GM11168 (cell line): ENCODE measurements around the gene KRTAP5-11.
"Not testable (repeated sequence)": the region's sequence is repeated elsewhere in the genome, so short reads cannot be mapped to it uniquely, and the experiment has no call there.

Experiments
- in situ Hi-C: fragments of 300-500 bp; cut with MboI; formaldehyde crosslinking; loops from one replicate; pipeline ENCODE4 v1.12.0; 2022; ENCODE audit warnings: low sequenced_read_pairs; ENCODE audit not compliant: unreplicated experiment

Gene KRTAP5-11

GRCh38 chr11:71558996-71559395, 23.7 kb downstream of the KRTAP5-11 start:
- in situ Hi-C loops, result no loop called here

DNA sequence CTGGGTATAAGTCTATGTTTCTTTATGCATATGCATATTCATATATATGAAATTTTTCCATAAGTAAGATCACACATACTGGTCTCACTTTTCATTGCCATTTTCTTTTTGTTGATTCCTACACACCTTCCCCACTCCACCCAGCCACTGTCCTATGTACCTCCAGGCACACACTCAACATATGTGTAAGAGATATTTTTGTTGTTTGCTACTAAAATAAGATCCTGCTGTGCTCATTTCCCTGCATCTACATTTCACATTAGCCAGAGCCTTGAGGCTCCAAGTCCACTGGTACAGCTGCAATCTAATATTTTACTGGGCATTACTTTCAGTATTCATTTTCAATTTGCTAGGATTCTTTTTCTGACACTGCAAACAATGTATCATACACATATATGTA, 25.4 kb downstream of the KRTAP5-11 start:
- in situ Hi-C loops, result no loop called here

DNA sequence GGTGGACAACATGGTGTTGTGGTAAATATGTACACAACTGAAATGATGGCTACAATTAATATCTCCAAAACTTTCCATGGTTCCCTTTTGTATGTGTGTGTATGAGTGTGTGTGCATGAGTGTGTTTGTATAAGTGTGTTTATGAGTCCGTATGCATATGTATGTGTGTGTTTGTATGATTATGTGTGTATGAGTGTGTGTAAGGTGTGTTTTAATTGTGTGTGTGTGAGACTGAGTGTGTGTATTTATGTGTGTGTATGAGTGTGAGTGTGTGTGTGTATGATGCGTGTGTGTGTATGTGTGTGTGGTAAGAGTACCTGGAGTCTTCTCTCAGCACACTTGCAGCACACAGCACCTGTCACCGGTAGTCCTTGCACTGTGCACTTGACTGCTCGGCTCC, 26.7 kb downstream of the KRTAP5-11 start:
- in situ Hi-C loops, result no loop called here

- in situ Hi-C loops, result no loop called here
Observed at GRCh38 chr11:71555508-71555907, 27.2 kb downstream of the KRTAP5-11 start.

DNA sequence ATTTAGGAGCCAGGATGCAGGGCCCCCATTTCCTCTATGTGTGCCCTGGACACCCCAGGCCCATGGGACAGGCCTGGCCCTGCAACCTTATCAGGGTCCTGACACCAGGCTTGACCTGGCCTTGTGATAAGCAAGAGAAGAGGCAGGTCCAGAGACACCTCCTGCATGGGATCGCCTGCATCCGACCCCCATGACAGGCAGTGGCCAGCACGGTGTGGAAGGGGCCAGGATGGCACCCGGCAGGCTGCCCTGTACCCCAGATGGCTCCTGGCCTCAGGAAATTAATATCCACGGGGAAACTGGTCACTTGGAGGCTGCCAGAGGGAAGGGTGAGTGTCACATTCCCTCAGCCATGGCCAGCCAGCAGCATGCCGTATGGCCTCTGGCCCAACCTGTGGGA, 27.7 kb downstream of the KRTAP5-11 start:
- in situ Hi-C loops, result no loop called here

DNA sequence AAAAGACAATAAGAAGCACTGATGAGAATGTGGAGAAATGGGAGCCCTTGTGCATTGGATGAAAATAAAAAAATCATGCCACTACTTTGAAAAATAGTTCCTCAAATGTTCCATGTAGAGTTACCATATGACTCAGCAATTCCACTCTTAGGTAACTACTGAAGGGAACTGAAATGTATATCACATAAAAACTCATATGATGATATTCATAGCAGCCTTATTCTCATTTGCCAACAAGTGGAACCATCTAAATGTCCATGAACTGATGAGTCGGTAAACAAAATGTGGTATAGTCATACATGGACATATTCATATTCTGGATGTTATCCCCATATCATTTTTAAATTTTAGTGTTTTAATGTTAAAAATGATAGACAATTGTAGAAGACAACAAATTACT, 31.0 kb downstream of the KRTAP5-11 start:
- in situ Hi-C loops, result no loop called here

GRCh38 chr11:71548716-71549151, 33.9 kb downstream of the KRTAP5-11 start:
- in situ Hi-C loops, result no loop called here

DNA sequence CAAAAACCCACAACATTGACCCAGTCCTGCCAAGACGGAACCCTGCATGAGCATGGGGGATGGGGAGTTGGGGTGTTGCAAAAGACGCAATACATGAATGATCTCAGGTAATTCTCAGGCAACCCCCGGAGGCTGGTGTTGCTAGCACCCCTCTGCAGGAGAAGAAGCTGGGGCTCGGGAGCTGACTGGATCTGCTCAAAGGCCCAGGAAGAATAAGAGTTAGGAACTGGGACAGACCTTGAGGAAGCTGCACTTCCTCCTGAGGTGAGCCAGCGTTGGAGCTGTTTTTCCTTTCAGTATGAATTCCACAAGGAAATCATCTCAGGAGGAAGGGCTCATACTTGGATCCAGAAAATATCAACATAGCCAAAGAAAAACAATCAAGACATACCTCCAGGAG, 34.6 kb downstream of the KRTAP5-11 start, which contains the start of gene KRTAP5-9:
TSS of gene KRTAP5-9 (plus strand) at position 301 of the 400 bp plus-strand sequence. CDS start 238 bp downstream, outside the sequence.
- in situ Hi-C loops, result no loop called here

DNA sequence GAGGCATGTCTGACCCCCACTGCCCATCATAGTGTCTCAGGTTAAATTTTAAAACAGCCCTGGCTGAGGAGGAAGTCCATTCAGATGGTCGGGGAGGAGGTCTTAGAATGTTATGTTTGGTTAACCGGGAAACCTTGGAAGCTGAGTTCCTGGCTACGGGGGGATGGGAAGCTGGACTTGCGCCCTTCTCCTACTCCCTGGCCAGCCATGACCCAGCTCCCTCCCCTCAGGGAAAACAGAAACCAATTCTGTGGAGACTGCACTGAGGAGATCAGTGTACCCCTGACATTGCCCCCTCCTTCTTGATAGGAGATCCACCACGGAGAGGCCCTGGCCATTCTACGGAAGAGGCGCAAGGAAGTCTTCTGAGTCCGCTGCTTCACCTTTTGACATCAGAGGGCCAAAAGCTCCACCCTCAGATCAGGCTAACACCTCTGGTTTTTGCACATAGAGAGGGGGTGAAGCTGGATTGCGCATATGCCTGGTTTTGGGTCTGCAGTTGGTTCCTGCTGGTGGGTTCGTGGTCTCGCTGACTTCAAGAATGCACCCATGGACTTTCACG, 37.2 kb downstream of the KRTAP5-11 start:
- in situ Hi-C loops, result no loop called here

- in situ Hi-C loops, result no loop called here
Observed at GRCh38 chr11:71544525-71545214, 38.0 kb downstream of the KRTAP5-11 start.

DNA sequence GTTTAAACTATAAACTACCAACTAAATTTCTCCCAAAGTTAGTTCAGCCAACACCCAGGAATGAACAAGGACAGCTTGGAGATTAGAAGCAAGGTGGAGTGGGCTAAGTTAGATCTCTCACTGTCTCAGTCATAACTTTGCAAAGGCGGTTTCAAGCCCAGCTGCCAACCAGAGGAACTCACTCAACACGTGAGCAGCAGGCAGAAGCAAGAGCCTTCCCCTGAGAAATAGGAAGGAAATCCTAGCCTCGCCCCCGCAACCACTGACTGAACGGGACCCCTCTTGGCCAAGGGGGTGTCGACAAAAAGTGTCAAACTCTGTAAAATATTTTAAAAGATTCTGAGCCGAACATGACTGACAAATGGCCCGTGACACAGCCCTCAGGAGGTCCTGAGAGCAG, 38.8 kb downstream of the KRTAP5-11 start:
- in situ Hi-C loops, result no loop called here

DNA sequence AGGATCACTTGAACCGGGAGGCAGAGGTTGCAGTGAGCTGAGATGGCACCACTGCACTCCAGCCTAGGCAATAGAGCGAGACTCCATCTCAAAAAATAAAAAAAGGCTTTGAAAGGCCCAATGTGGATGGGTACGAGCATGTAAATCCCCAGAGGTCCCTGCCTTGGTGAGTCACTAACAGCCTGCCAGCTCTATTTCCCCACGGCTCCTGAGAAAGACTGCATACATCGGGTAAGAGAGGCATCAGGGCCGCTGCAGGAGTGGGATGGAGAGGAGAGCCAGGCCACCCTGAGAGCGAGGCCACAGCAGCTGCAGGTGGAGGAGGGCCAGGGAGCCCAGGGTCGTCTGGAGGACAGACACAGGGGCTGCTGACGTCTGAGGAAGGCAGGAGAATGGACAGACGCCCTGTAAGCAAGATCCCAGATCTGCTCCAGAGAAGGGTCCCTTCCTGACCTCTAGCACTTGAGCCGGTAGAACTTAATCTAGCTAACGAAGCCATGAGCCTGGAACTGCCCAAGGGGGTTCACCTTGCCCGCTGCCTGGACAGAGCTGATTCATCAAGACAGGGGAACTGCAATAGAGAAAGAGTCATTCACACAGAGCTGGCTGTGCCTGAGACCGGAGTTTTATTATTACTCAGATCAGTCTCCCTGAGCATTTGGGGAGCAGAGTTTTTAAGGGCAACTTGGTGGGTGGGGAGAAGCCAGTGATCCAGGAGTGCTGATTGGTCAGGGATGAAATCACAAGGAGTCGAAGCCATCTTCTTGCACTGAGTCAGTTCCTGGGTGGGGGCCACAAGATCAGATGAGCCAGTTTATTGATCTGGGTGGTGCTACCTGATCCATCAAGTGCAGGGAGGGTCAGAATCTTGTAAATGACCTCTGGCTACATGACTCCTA, 39.5 kb downstream of the KRTAP5-11 start:
- in situ Hi-C loops, result no loop called here

DNA sequence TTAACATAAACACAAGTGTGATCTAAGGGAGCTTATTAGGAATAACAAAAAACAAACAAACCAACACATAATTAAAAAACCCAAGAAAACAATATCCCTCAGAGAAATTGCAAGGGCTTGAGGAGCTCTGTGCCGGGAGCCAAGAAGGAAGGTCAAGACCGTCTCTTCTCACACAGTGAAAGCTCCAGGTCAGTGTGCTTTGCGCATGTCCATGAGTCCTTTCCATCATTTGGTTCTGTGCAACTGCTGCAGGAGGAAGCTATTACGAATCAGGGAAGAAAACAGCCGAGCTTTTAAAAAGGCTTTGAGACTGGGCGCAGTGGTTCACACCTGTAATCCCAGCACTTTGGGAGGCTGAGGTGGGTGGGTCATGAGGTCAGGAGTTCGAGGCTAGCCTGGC, 40.3 kb downstream of the KRTAP5-11 start:
- in situ Hi-C loops, result no loop called here

DNA sequence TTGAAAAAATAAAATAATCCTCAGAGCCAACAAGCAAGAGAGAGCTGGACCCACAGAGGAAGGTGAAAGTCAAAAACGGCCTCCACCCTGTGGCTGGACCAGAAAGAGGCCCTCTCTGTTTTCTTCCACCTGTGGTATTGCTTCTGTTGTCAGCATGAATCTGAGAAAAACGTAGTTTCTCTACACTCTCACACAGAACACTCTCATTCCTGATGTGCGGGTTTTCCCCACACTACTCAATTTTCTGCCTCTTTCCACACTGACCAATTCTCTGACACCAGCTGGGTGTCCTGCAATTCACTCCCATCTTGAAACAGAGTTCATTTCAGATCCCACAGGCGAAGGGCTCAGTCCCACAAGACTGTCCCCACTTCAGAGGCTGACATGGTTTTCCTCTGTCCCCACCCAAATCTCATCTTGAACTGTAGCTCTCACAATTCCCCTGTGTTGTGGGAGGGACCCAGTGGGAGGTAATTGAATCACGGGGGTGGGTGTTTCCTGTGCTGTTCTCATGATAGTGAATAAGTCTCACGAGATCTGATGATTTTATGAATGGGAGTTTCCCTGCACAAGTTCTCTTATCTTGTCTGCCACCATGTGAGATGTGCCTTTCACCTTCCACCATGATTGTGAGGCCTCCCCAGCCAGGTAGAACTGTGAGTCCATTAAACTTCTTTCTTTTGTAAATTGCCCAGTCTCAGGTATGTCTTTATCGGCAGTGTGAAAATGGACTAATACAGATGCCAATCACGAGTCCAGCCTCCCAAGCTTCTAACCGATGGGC, 42.0 kb downstream of the KRTAP5-11 start:
- in situ Hi-C loops, result not testable (repeated sequence)

- in situ Hi-C loops, result not testable (repeated sequence)
Observed at GRCh38 chr11:71539971-71540370, 42.7 kb downstream of the KRTAP5-11 start.

DNA sequence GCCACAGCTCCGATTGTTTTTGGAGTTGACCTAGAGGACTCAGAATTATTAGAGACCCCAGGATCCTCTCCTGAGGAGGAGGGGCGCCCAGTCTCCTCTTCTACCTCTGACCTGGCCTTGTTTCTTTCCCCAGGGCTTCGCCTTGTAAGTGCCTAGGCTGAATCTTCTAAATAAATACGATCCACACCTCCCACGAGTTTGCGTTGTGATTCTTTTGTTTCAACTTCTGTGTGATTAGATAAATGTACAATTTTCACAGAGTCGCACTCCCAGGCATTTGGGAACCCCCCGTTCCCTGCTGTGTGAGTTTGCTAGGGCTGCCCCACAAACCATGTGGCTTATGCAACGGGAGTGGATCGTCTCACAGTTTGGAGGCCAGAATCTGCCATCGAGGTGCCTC, 43.7 kb downstream of the KRTAP5-11 start:
- in situ Hi-C loops, result no loop called here

GRCh38 chr11:71538666-71538990, 44.0 kb downstream of the KRTAP5-11 start:
- in situ Hi-C loops, result no loop called here

DNA sequence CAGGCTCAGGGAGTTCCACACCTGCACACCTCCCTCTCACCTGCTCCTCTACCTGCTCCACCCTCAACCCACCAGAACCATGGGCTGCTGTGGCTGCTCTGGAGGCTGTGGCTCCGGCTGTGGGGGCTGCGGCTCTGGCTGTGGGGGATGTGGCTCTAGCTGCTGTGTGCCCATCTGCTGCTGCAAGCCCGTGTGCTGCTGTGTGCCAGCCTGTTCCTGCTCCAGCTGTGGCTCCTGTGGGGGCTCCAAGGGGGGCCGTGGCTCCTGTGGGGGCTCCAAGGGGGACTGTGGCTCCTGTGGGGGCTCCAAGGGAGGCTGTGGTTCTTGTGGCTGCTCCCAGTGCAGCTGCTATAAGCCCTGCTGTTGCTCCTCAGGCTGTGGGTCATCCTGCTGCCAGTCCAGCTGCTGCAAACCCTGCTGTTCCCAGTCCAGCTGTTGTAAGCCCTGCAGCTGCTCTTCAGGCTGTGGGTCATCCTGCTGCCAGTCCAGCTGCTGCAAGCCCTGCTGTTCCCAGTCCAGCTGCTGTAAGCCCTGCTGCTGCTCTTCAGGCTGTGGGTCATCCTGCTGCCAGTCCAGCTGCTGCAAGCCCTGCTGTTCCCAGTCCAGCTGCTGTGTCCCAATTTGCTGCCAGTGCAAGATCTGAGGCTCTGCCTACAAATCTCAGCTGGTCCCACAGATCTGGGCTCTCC, 44.6 kb downstream of the KRTAP5-11 start, which contains the start of gene KRTAP5-8:
TSS of gene KRTAP5-8 (plus strand) at position 49 of the 689 bp plus-strand sequence. CDS start at position 80, 31 bp downstream.
- in situ Hi-C loops, result not testable (repeated sequence)

GRCh38 chr11:71537537-71537936, 45.1 kb downstream of the KRTAP5-11 start:
- in situ Hi-C loops, result no loop called here

DNA sequence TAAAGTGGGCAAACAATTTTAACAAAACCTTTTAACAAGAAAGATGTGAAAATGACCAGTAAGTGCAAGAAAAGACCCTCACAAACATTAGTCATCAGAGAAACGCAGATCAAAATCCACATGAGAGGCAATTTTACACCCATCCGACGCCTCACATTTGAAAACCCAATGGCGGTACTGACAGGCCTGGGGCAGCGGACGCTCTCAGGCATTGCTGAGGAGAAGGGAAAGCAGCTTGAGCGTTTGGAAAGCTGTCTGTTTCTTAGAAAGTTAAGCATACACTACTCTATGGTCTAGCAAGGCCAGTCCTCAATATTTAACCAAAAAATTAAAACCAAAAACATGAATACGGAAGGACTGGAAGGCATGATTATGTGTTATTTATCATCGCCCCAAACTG, 46.9 kb downstream of the KRTAP5-11 start:
- in situ Hi-C loops, result no loop called here
